Upper lobe of left lung (tissue), 6 donors: ENCODE data around the gene CSF3. TPM values are rescaled to one million over a fixed set of nuclear protein-coding genes. Genes with fewer than 3 reads are reported as not detected.

ENCODE experiments used
- ATAC-seq, 2 donors: fragments of 200-7000 bp; cut with Tn5 transposase; one replicate each; pipeline ENCODE4 v1.9.1; 2022; ENCODE audit warnings: mild to moderate bottlenecking in 2 of 2, moderate library complexity in 2 of 2; ENCODE audit not compliant: low FRiP score in 2 of 2
- DNase-seq, 2 donors: peaks; one replicate each; pipeline ENCODE4 v3.0.0-alpha.2; 2019 to 2020
- H3K27ac ChIP-seq, 4 donors: fragments of 200-600 bp; sonication (generic); one replicate each; pipeline ENCODE4 v1.5.1; 2016 to 2019
- H3K27me3 ChIP-seq, 4 donors: fragments of 200-600 bp; sonication (generic); one replicate each; pipeline ENCODE4 v1.5.1; 2017 to 2019
- H3K36me3 ChIP-seq, 4 donors: fragments of 200-600 bp; sonication (generic); one replicate each; pipeline ENCODE4 v1.5.1; 2016 to 2019
- H3K4me1 ChIP-seq, 4 donors: fragments of 200-600 bp; sonication (generic); one replicate each; pipeline ENCODE4 v1.5.1; 2018 to 2019
- H3K4me3 ChIP-seq, 4 donors: fragments of 200-600 bp; sonication (generic); one replicate each; pipeline ENCODE4 v1.5.1; 2017 to 2019; ENCODE audit warnings: mild to moderate bottlenecking in 2 of 4, moderate library complexity in 1 of 4
- H3K9me3 ChIP-seq, 4 donors: fragments of 200-600 bp; sonication (generic); one replicate each; pipeline ENCODE4 v1.5.1; 2018 to 2019
- EP300 ChIP-seq, 4 donors: sonication (generic); formaldehyde crosslinking; IDR thresholded peaks; one replicate each; pipeline ENCODE4 v1.5.1; 2017; ENCODE audit warnings: antibody characterized with exemption in 4 of 4, control low read depth in 2 of 4
- POLR2A ChIP-seq, 4 donors: fragments of 450-650 bp; IDR thresholded peaks; one replicate each; pipeline ENCODE4 v1.5.1; 2016 to 2017; ENCODE audit warnings: antibody characterized with exemption in 4 of 4, mild to moderate bottlenecking in 2 of 4
- POLR2AphosphoS5 ChIP-seq, 2 donors: sonication (generic); formaldehyde crosslinking; IDR thresholded peaks; one replicate each; pipeline ENCODE4 v1.5.1; 2017; ENCODE audit warnings: antibody characterized with exemption in 2 of 2
- WGBS, 2 donors: methylation state at CpG; one replicate each; pipeline ENCODE4 v1.1.5; 2017 to 2018; 5-methylcytosine and 5-hydroxymethylcytosine counted together
- total RNA-seq, 6 donors: library from RNA; depleted of rRNA in 4 of 6; stranded (reverse); fragments of >200 nt in 4 of 6; gene quantifications; one replicate each; pipeline versions ENCODE4 v1.1.0 to v1.2.1, GENCODE V29; 2016 to 2021
- TF ChIP-seq, protein P1 (sequence below), 6 experiments: fragments of 450-650 bp in 4 of 6; fragments of 200-600 bp in 2 of 6; sonication (generic) in 2 of 6; IDR thresholded peaks; one replicate each; pipeline ENCODE4 v1.5.1; 2016 to 2019; ENCODE audit warnings: antibody characterized with exemption in 6 of 6
- donor health status: DM: no; HTN: no; CAD: no; lungs with moderate emphysema.
- donor health status: DM: no; HTN: yes; CAD: no; lungs with severe emphysema.

Gene CSF3
- total RNA-seq, 6 donors from 2014 or later = 1.6 to 14.4 (median 2.7) TPM

DNA sequence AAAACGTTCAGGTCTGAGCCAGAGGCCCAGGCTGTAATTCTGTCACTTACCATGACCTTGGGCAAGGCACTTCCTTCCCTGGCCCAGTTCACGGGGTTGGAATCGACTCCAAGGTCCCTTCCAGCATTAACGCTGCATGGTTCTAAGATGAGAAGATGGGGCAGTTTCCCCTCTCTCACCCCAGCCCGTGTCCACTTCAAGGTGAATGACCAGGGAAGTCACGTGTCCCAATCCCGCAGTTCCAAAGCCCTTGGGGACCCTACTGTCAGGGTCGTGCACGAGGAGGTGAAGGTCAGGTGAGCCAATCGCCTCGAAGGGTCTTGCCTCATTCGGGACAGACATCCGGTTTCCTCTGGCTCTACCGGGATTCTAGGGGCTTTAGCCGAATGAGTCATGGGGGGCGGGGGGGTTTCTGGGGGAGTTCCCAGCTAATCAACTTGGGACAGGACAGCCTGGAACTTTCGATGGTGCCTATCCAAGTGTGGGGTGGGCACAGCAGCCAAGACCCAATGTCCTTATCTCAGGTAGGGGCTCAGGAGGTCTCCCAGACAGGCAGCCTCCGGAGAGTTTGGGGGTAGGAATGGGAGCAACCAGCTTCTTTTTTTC is 762 bp upstream of the CSF3 start:
- TF ChIP-seq, protein P1, sequence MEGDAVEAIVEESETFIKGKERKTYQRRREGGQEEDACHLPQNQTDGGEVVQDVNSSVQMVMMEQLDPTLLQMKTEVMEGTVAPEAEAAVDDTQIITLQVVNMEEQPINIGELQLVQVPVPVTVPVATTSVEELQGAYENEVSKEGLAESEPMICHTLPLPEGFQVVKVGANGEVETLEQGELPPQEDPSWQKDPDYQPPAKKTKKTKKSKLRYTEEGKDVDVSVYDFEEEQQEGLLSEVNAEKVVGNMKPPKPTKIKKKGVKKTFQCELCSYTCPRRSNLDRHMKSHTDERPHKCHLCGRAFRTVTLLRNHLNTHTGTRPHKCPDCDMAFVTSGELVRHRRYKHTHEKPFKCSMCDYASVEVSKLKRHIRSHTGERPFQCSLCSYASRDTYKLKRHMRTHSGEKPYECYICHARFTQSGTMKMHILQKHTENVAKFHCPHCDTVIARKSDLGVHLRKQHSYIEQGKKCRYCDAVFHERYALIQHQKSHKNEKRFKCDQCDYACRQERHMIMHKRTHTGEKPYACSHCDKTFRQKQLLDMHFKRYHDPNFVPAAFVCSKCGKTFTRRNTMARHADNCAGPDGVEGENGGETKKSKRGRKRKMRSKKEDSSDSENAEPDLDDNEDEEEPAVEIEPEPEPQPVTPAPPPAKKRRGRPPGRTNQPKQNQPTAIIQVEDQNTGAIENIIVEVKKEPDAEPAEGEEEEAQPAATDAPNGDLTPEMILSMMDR (IDR thresholded peaks at IDR 0.05) = no peak
- TF ChIP-seq EP300 (IDR thresholded peaks at IDR 0.05) (peak in 1 of 4 donors; percentile 80), POLR2A (IDR thresholded peaks at IDR 0.05) (no peak), POLR2AphosphoS5 (IDR thresholded peaks at IDR 0.05) (peak; percentile 35 to 44)
- Histone ChIP-seq H3K27ac (peak overlapping the region; percentile 76 to 83 (median 80)), H3K4me1 (peaks cover 55 to 62% (median 61%) of the 10 kb centered on the region in 4 donors), H3K9me3 (no peaks in the 10 kb centered on the region), H3K36me3 (peaks cover 0 to 6% (median 4%) of the 10 kb centered on the region in 4 donors), H3K27me3 (no peaks in the 10 kb centered on the region), H3K4me3 (peak overlapping the region in 1 of 4 donors; percentile 35)
- DNase-seq (peak in 1 of 2 donors; percentile 44), ATAC-seq (no peak)
- WGBS, 2 donors = 44 to 54% methylated on average over 5 to 16 of the region's 18 CpGs

DNA sequence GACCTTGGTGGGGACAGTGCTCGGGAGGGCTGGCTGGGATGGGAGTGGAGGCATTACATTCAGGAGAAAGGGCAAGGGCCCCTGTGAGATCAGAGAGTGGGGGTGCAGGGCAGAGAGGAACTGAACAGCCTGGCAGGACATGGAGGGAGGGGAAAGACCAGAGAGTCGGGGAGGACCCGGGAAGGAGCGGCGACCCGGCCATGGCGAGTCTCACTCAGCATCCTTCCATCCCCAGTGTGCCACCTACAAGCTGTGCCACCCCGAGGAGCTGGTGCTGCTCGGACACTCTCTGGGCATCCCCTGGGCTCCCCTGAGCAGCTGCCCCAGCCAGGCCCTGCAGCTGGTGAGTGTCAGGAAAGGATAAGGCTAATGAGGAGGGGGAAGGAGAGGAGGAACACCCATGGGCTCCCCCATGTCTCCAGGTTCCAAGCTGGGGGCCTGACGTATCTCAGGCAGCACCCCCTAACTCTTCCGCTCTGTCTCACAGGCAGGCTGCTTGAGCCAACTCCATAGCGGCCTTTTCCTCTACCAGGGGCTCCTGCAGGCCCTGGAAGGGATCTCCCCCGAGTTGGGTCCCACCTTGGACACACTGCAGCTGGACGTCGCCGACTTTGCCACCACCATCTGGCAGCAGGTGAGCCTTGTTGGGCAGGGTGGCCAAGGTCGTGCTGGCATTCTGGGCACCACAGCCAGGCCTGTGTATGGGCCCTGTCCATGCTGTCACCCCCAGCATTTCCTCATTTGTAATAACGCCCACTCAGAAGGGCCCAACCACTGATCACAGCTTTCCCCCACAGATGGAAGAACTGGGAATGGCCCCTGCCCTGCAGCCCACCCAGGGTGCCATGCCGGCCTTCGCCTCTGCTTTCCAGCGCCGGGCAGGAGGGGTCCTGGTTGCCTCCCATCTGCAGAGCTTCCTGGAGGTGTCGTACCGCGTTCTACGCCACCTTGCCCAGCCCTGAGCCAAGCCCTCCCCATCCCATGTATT is 1.1 kb downstream of the CSF3 start:
- ATAC-seq = no peak
- Histone ChIP-seq H3K27me3 (no peaks in the 10 kb centered on the region), H3K27ac (peak overlapping the region; percentile 76 to 83 (median 80)), H3K9me3 (no peaks in the 10 kb centered on the region), H3K36me3 (peaks cover 0 to 21% (median 12%) of the 10 kb centered on the region in 4 donors), H3K4me3 (peak overlapping the region in 2 of 4 donors; percentile 26 to 35), H3K4me1 (peaks cover 71 to 79% (median 74%) of the 10 kb centered on the region in 4 donors)
- TF ChIP-seq, protein P1 (IDR thresholded peaks at IDR 0.05) = no peak
- TF ChIP-seq EP300 (IDR thresholded peaks at IDR 0.05) = no peak
- no peak for TF ChIP-seq POLR2AphosphoS5 (IDR thresholded peaks at IDR 0.05)
- no peak for TF ChIP-seq POLR2A (IDR thresholded peaks at IDR 0.05)
- WGBS, 2 donors = 70 to 78% methylated on average over 17 to 26 of the region's 26 CpGs
- peak in 1 of 2 donors; percentile 71 for DNase-seq

DNA sequence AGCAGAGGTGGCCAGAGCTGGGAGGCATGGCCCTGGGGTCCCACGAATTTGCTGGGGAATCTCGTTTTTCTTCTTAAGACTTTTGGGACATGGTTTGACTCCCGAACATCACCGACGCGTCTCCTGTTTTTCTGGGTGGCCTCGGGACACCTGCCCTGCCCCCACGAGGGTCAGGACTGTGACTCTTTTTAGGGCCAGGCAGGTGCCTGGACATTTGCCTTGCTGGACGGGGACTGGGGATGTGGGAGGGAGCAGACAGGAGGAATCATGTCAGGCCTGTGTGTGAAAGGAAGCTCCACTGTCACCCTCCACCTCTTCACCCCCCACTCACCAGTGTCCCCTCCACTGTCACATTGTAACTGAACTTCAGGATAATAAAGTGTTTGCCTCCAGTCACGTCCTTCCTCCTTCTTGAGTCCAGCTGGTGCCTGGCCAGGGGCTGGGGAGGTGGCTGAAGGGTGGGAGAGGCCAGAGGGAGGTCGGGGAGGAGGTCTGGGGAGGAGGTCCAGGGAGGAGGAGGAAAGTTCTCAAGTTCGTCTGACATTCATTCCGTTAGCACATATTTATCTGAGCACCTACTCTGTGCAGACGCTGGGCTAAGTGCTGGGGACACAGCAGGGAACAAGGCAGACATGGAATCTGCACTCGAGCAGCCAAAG is 2.3 kb downstream of the CSF3 start:
- Histone ChIP-seq H3K4me3 (peak overlapping the region in 2 of 4 donors; percentile 5 to 35), H3K36me3 (peaks cover 5 to 34% (median 16%) of the 10 kb centered on the region in 4 donors), H3K9me3 (no peaks in the 10 kb centered on the region), H3K27ac (peak overlapping the region in 3 of 4 donors; percentile 70 to 83 (median 83)), H3K27me3 (no peaks in the 10 kb centered on the region), H3K4me1 (peaks cover 83 to 90% (median 86%) of the 10 kb centered on the region in 4 donors)
- peak in 1 of 2 donors; percentile 67 for TF ChIP-seq POLR2AphosphoS5 (IDR thresholded peaks at IDR 0.05)
- TF ChIP-seq, protein P1 (IDR thresholded peaks at IDR 0.05) = no peak
- DNase-seq = no peak
- WGBS, 2 donors = 48 to 50% methylated on average over 14 to 15 of the region's 15 CpGs
- ATAC-seq = no peak

DNA sequence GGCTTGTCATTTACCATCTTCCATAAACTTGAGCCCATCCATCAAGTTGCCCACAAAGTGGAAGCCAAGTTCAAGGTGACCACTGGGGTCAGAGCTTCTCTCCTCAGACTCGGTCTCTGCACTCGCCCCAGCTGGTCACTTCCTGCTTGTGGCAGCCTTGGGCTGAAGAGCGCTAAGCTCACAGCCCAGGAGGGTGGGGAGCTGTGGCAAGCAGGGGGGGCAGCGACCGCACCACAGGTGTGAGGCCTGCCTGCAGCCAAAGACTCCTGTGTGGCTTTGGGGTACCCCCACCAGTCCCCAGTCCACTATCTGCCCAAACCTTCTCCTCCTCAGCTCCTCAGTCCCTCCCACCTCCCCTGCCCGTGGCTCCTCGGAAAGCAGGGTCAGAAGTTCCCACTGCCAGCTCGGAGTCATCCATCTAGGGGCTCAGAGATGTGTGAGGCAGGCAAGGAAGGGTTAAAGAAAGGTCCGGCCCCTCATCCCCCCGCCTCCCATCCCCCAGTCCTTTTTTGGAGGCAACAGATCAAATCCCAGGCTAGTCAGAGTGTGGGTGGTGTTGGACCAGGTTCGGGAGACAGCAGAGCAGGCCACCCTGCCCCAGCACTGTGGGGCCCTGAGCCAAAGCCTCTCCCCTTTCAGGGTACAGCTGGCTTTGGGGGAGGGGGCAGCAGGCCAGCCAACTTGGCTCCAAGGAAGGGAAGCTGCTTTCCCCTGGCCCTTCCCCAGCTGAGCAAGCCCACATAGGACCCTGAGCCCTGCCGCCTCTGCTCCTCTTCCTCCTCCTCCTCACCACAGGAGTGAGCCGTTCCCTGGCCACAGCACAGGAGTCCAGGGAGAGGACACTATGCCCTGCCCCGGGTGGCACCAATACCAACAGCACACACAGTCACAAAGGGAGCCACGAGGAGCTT is 3.2 kb downstream of the CSF3 start:
- Histone ChIP-seq H3K4me1 (peaks cover 90 to 98% (median 93%) of the 10 kb centered on the region in 4 donors), H3K4me3 (no peak overlapping the region), H3K27ac (peak overlapping the region; percentile 25 to 83 (median 76)), H3K36me3 (peaks cover 5 to 42% (median 20%) of the 10 kb centered on the region in 4 donors), H3K9me3 (no peaks in the 10 kb centered on the region), H3K27me3 (no peaks in the 10 kb centered on the region)
- ATAC-seq (no peak), DNase-seq (peak in 1 of 2 donors; percentile 43)
- TF ChIP-seq EP300 (IDR thresholded peaks at IDR 0.05) = no peak
- TF ChIP-seq, protein P1 (IDR thresholded peaks at IDR 0.05) = no peak
- TF ChIP-seq POLR2A (IDR thresholded peaks at IDR 0.05) = no peak
- no peak for TF ChIP-seq POLR2AphosphoS5 (IDR thresholded peaks at IDR 0.05)
- WGBS, 2 donors = 36 to 49% methylated on average over 7 to 15 of the region's 15 CpGs
